Endothelial cell of umbilical vein (primary cell): Measurements from ENCODE around the gene RYR2. TPM values are rescaled to one million over a fixed set of nuclear protein-coding genes. Genes with fewer than 3 reads are reported as not detected.

Experiments used
- BruUV-seq: library from RNA; stranded (reverse); fragments of 400-500 nt; replicated peaks from 2 replicates; lab custom pipeline; 2021; lab: Mats Ljungman, UMichigan
- CTCF ChIA-PET: fragments of 300-600, 350-600 bp; sonication (Branson Sonifier 250); formaldehyde crosslinking; loops from one replicate; lab custom pipeline; 2021; ENCODE audit warnings: antibody characterized with exemption, inconsistent platforms; lab: Charles Lee
- POLR2A ChIA-PET: fragments of 300-600, 350-600 bp; sonication (Branson Sonifier 250); formaldehyde crosslinking; loops from one replicate; lab custom pipeline; 2021; ENCODE audit warnings: antibody characterized with exemption, inconsistent platforms; lab: Charles Lee
- DNase-seq: peaks from one replicate; pipeline ENCODE4 v3.0.0-alpha.2; 2011; ENCODE audit warnings: low read depth, low spot score
- FAIRE-seq: peaks from 2 replicates; lab custom pipeline; 2011; peaks lifted over from hg19 to GRCh38; lab: Jason Lieb, UNC
- H2AFZ ChIP-seq: 2 replicates; pipeline ENCODE4 v1.6.0; 2012; ENCODE audit warnings: low read depth, low read length, control low read depth, inconsistent platforms
- H3K27ac ChIP-seq: 2 replicates; pipeline ENCODE4 v1.5.1; 2011; ENCODE audit warnings: low read depth, mild to moderate bottlenecking, control low read depth, low read length, moderate library complexity; ENCODE audit not compliant: insufficient read depth
- H3K27me3 ChIP-seq, 2 experiments: 2 replicates each; pipeline versions ENCODE4 v1.6.0 to v1.6.1; 2011; ENCODE audit warnings: low read length in 2 of 2, mixed read lengths in 1 of 2; ENCODE audit not compliant: control insufficient read depth in 2 of 2, insufficient read depth in 2 of 2
- H3K36me3 ChIP-seq, 2 experiments: 2 replicates in 1 of 2; 3 replicates in 1 of 2; pipeline ENCODE4 v1.5.1; 2011; ENCODE audit warnings: low read length in 2 of 2, mild to moderate bottlenecking in 1 of 2, moderate library complexity in 1 of 2; ENCODE audit not compliant: control insufficient read depth in 2 of 2, insufficient read depth in 2 of 2; ENCODE audit errors: extremely low read depth in 1 of 2
- H3K4me1 ChIP-seq: 3 replicates; pipeline ENCODE4 v1.5.1; 2011; ENCODE audit warnings: mild to moderate bottlenecking, low read length; ENCODE audit not compliant: control insufficient read depth, insufficient read depth; ENCODE audit errors: extremely low read depth
- H3K4me2 ChIP-seq: 2 replicates; pipeline ENCODE4 v1.6.1; 2011; ENCODE audit warnings: low read length, control low read depth, mixed read lengths; ENCODE audit not compliant: insufficient read depth
- H3K4me3 ChIP-seq, 3 experiments: fragments of 200-600 bp in 1 of 3; sonication (generic), shearing (Covaris generic) in 1 of 3; replicated peaks in 1 of 3; 2 replicates each; pipeline ENCODE4 v1.5.1; 2011 to 2016; ENCODE audit warnings: control low read depth in 3 of 3, low read length in 3 of 3, mild to moderate bottlenecking in 2 of 3, inconsistent platforms in 1 of 3, low read depth in 1 of 3, moderate library complexity in 1 of 3; ENCODE audit not compliant: insufficient read depth in 1 of 3
- H3K79me2 ChIP-seq: 2 replicates; pipeline ENCODE4 v1.6.0; 2012; ENCODE audit warnings: low read length, inconsistent platforms; ENCODE audit not compliant: control insufficient read depth, insufficient read depth
- H3K9ac ChIP-seq: replicated peaks from 2 replicates; pipeline ENCODE3; 2011; ENCODE audit warnings: low read length, control low read depth; ENCODE audit not compliant: insufficient read depth; ENCODE audit errors: extremely low read depth
- H3K9me1 ChIP-seq: replicated peaks from 3 replicates; pipeline ENCODE4 v1.6.0; 2011; ENCODE audit warnings: mild to moderate bottlenecking, low read length; ENCODE audit not compliant: control insufficient read depth, insufficient read depth; ENCODE audit errors: extremely low read depth
- H3K9me3 ChIP-seq: replicated peaks from 2 replicates; pipeline ENCODE4 v1.5.1; 2012; ENCODE audit warnings: low read length, inconsistent platforms; ENCODE audit not compliant: control insufficient read depth, insufficient read depth
- H4K20me1 ChIP-seq: replicated peaks from 2 replicates; pipeline ENCODE3; 2011; ENCODE audit warnings: mild to moderate bottlenecking, low read length; ENCODE audit not compliant: control insufficient read depth, insufficient read depth; ENCODE audit errors: extremely low read depth
- CTCF ChIP-seq, 2 donors: IDR thresholded peaks; 1 replicate in 1 of 2; 2 replicates in 1 of 2; pipeline ENCODE4 v1.5.1; 2011; ENCODE audit warnings: low read length in 2 of 2, mild to moderate bottlenecking in 2 of 2, moderate library complexity in 2 of 2, control low read depth in 1 of 2, inconsistent platforms in 1 of 2, low read depth in 1 of 2; ENCODE audit not compliant: insufficient read depth in 1 of 2; ENCODE audit errors: extremely low read depth in 1 of 2
- EZH2 ChIP-seq: IDR thresholded peaks from 2 replicates; pipeline ENCODE4 v1.6.1; 2012; ENCODE audit warnings: borderline replicate concordance, low read depth, mild to moderate bottlenecking, moderate library complexity, low read length, inconsistent platforms; ENCODE audit not compliant: severe bottlenecking
- FOS ChIP-seq: IDR thresholded peaks from 2 replicates; pipeline ENCODE4 v1.6.1; 2011; ENCODE audit warnings: mild to moderate bottlenecking, low read length, moderate library complexity, borderline replicate concordance; ENCODE audit not compliant: insufficient read depth
- GATA2 ChIP-seq: IDR thresholded peaks from 2 replicates; pipeline ENCODE4 v1.7.0; 2011; ENCODE audit warnings: low read depth, mild to moderate bottlenecking, moderate library complexity, mixed read lengths, low read length; ENCODE audit not compliant: insufficient read length, insufficient read depth
- JUN ChIP-seq: IDR thresholded peaks from 2 replicates; pipeline ENCODE4 v1.6.1; 2011; ENCODE audit warnings: borderline replicate concordance, low read depth; ENCODE audit not compliant: insufficient read length, insufficient read depth
- MYC ChIP-seq: IDR thresholded peaks from one replicate; pipeline ENCODE4 v1.6.1; 2011; ENCODE audit warnings: mild to moderate bottlenecking, low read depth, low read length
- POLR2A ChIP-seq: IDR thresholded peaks from 2 replicates; pipeline ENCODE4 v1.6.1; 2012; ENCODE audit warnings: low read depth, mild to moderate bottlenecking, control low read depth, low read length
- POLR2AphosphoS5 ChIP-seq: IDR thresholded peaks from 2 replicates; pipeline ENCODE4 v1.6.1; 2012; ENCODE audit warnings: low read depth, mild to moderate bottlenecking, control low read depth, low read length, moderate library complexity; ENCODE audit not compliant: insufficient read depth
- dilution Hi-C: fragments of 300-500 bp; cut with MboI; formaldehyde crosslinking; loops from one replicate; pipeline ENCODE4 v1.15.0; 2019; ENCODE audit warnings: low sequenced_read_pairs; ENCODE audit not compliant: extremely low pct_ligation_motif_present
- intact Hi-C: fragments of 100-400 bp; cut with micrococcal nuclease; formaldehyde crosslinking; loops from one replicate; pipeline ENCODE4 v1.10.0; 2022
- polyA plus RNA-seq, 4 experiments: library from polyadenylated mRNA; depleted of rRNA in 3 of 4; stranded (reverse) in 3 of 4; unstranded in 1 of 4; fragments of >200 nt; gene quantifications; 2 replicates each; pipeline versions ENCODE4 v1.2.1 to v1.2.3, GENCODE V29; 2011 to 2012; ENCODE audit warnings: missing spikeins in 1 of 4
- total RNA-seq: library from RNA; stranded (reverse); gene quantifications from 2 replicates; pipeline ENCODE4 v1.2.3, GENCODE V29; 2021
- TF ChIP-seq, protein P1 (sequence below): IDR thresholded peaks from 2 replicates; pipeline ENCODE4 v1.6.1; 2011; ENCODE audit not compliant: insufficient read depth, insufficient read length

RYR2 gene
- total and polyA plus RNA-seq, 2 donors (not counting 3 experiments of a cell fraction or from before 2014, with no cell fraction given) = not detected

DNA sequence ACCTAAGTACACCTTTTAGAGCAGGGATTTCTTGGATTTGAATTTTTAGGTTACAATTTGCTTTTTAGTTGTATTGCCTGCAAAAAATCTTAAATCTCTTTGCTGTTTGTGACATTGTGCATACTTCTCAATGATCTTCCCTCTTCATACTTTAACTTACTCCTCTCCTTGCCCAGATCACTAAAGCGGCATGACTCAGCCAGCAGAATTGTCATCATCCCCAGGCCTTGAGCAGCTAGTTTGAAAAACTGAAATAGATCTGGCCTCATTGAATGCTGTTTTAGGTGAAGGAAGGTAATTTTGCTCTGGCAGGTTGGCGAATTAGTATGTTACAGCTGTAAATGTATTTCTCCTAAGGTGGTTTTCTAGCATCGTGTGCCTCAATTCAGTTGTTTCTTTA lies 145.9 kb downstream of the RYR2 start:
- no peaks in the 10 kb centered on the region for H4K20me1 ChIP-seq
- BruUV-seq = no TSS peak
- no peak overlapping the region for H3K4me2 ChIP-seq
- ChIA-PET CTCF (no interaction called here), POLR2A (no interaction called here)
- no peak overlapping the region for H3K27ac ChIP-seq
- DNase-seq = no peak
- H3K9me1 ChIP-seq = no peaks in the 10 kb centered on the region
- no peaks in the 10 kb centered on the region for H3K9me3 ChIP-seq
- no peak overlapping the region for H2AFZ ChIP-seq
- dilution Hi-C loops (no loop called here), intact Hi-C loops (no loop called here)
- TF ChIP-seq GATA2 (no peak), CTCF (IDR thresholded peaks at IDR 0.05; ENCODE audit: extremely low read depth in 1 of 2, insufficient read depth in 1 of 2, low read depth in 1 of 2, low read length in 2 of 2) (no peak), POLR2A (no peak), EZH2 (no peak), POLR2AphosphoS5 (no peak), FOS (no peak), JUN (no peak)
- no peaks in the 10 kb centered on the region for H3K27me3 ChIP-seq
- H3K36me3 ChIP-seq = no peaks in the 10 kb centered on the region
- no peaks in the 10 kb centered on the region for H3K79me2 ChIP-seq
- H3K4me1 ChIP-seq = no peaks in the 10 kb centered on the region
- H3K9ac ChIP-seq = no peak overlapping the region
- FAIRE-seq = no peak
- no peak overlapping the region for H3K4me3 ChIP-seq

DNA sequence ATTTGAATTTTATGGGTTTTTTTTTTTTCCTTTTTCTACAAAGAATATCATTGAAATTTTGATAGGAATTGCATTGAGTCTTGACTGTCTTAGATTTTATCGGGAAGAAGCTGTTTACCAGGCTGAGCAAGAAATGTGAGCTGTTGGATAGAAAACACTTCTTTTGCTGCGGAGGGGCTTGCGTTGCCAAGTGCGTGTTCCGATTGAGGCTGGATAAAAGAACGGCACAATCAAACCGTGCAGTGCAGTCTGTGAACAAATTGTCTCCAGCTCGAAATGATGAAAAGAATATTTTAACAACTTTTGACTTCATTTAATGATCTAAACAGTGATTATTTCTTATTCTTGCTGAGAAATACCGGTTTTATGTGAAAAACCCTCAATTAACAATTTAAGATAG lies 149.4 kb downstream of the RYR2 start:
- BruUV-seq = no TSS peak
- Histone ChIP-seq H4K20me1 (no peaks in the 10 kb centered on the region), H3K4me2 (no peak overlapping the region), H3K9ac (no peak overlapping the region), H3K79me2 (no peaks in the 10 kb centered on the region), H2AFZ (no peak overlapping the region), H3K9me1 (no peaks in the 10 kb centered on the region), H3K4me3 (no peak overlapping the region), H3K36me3 (no peaks in the 10 kb centered on the region), H3K4me1 (no peaks in the 10 kb centered on the region), H3K9me3 (no peaks in the 10 kb centered on the region), H3K27me3 (no peaks in the 10 kb centered on the region), H3K27ac (no peak overlapping the region)
- DNase-seq (no peak), FAIRE-seq (no peak)
- dilution Hi-C loops = no loop called here
- ChIA-PET POLR2A (no interaction called here), CTCF (no interaction called here)
- intact Hi-C loops = no loop called here
- TF ChIP-seq MYC (no peak), EZH2 (no peak), POLR2A (no peak), FOS (no peak), GATA2 (no peak), CTCF (IDR thresholded peaks at IDR 0.05; ENCODE audit: extremely low read depth in 1 of 2, insufficient read depth in 1 of 2, low read depth in 1 of 2, low read length in 2 of 2) (no peak), JUN (no peak), POLR2AphosphoS5 (no peak)
- TF ChIP-seq, protein P1, sequence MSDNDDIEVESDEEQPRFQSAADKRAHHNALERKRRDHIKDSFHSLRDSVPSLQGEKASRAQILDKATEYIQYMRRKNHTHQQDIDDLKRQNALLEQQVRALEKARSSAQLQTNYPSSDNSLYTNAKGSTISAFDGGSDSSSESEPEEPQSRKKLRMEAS = no peak
